Endothelial cell of umbilical vein (primary cell): ENCODE results near the gene PRRC2C. TPM values are rescaled to one million over a fixed set of nuclear protein-coding genes. Genes with fewer than 3 reads are reported as not detected.

Experiments used
- BruUV-seq: library from RNA; stranded (reverse); fragments of 400-500 nt; replicated peaks from 2 replicates; lab custom pipeline; 2021; lab: Mats Ljungman, UMichigan
- CTCF ChIA-PET: fragments of 300-600, 350-600 bp; sonication (Branson Sonifier 250); formaldehyde crosslinking; loops from one replicate; lab custom pipeline; 2021; ENCODE audit warnings: antibody characterized with exemption, inconsistent platforms; lab: Charles Lee
- POLR2A ChIA-PET: fragments of 300-600, 350-600 bp; sonication (Branson Sonifier 250); formaldehyde crosslinking; loops from one replicate; lab custom pipeline; 2021; ENCODE audit warnings: antibody characterized with exemption, inconsistent platforms; lab: Charles Lee
- DNase-seq: peaks from one replicate; pipeline ENCODE4 v3.0.0-alpha.2; 2011; ENCODE audit warnings: low read depth, low spot score
- FAIRE-seq: peaks from 2 replicates; lab custom pipeline; 2011; peaks lifted over from hg19 to GRCh38; lab: Jason Lieb, UNC
- H2AFZ ChIP-seq: 2 replicates; pipeline ENCODE4 v1.6.0; 2012; ENCODE audit warnings: low read depth, low read length, control low read depth, inconsistent platforms
- H3K27ac ChIP-seq: 2 replicates; pipeline ENCODE4 v1.5.1; 2011; ENCODE audit warnings: low read depth, mild to moderate bottlenecking, control low read depth, low read length, moderate library complexity; ENCODE audit not compliant: insufficient read depth
- H3K27me3 ChIP-seq, 2 experiments: 2 replicates each; pipeline versions ENCODE4 v1.6.0 to v1.6.1; 2011; ENCODE audit warnings: low read length in 2 of 2, mixed read lengths in 1 of 2; ENCODE audit not compliant: control insufficient read depth in 2 of 2, insufficient read depth in 2 of 2
- H3K36me3 ChIP-seq, 2 experiments: 2 replicates in 1 of 2; 3 replicates in 1 of 2; pipeline ENCODE4 v1.5.1; 2011; ENCODE audit warnings: low read length in 2 of 2, mild to moderate bottlenecking in 1 of 2, moderate library complexity in 1 of 2; ENCODE audit not compliant: control insufficient read depth in 2 of 2, insufficient read depth in 2 of 2; ENCODE audit errors: extremely low read depth in 1 of 2
- H3K4me1 ChIP-seq: 3 replicates; pipeline ENCODE4 v1.5.1; 2011; ENCODE audit warnings: mild to moderate bottlenecking, low read length; ENCODE audit not compliant: control insufficient read depth, insufficient read depth; ENCODE audit errors: extremely low read depth
- H3K4me2 ChIP-seq: 2 replicates; pipeline ENCODE4 v1.6.1; 2011; ENCODE audit warnings: low read length, control low read depth, mixed read lengths; ENCODE audit not compliant: insufficient read depth
- H3K4me3 ChIP-seq, 3 experiments: fragments of 200-600 bp in 1 of 3; sonication (generic), shearing (Covaris generic) in 1 of 3; replicated peaks in 1 of 3; 2 replicates each; pipeline ENCODE4 v1.5.1; 2011 to 2016; ENCODE audit warnings: control low read depth in 3 of 3, low read length in 3 of 3, mild to moderate bottlenecking in 2 of 3, inconsistent platforms in 1 of 3, low read depth in 1 of 3, moderate library complexity in 1 of 3; ENCODE audit not compliant: insufficient read depth in 1 of 3
- H3K79me2 ChIP-seq: 2 replicates; pipeline ENCODE4 v1.6.0; 2012; ENCODE audit warnings: low read length, inconsistent platforms; ENCODE audit not compliant: control insufficient read depth, insufficient read depth
- H3K9ac ChIP-seq: replicated peaks from 2 replicates; pipeline ENCODE3; 2011; ENCODE audit warnings: low read length, control low read depth; ENCODE audit not compliant: insufficient read depth; ENCODE audit errors: extremely low read depth
- H3K9me1 ChIP-seq: replicated peaks from 3 replicates; pipeline ENCODE4 v1.6.0; 2011; ENCODE audit warnings: mild to moderate bottlenecking, low read length; ENCODE audit not compliant: control insufficient read depth, insufficient read depth; ENCODE audit errors: extremely low read depth
- H3K9me3 ChIP-seq: replicated peaks from 2 replicates; pipeline ENCODE4 v1.5.1; 2012; ENCODE audit warnings: low read length, inconsistent platforms; ENCODE audit not compliant: control insufficient read depth, insufficient read depth
- H4K20me1 ChIP-seq: replicated peaks from 2 replicates; pipeline ENCODE3; 2011; ENCODE audit warnings: mild to moderate bottlenecking, low read length; ENCODE audit not compliant: control insufficient read depth, insufficient read depth; ENCODE audit errors: extremely low read depth
- CTCF ChIP-seq, 2 donors: IDR thresholded peaks; 1 replicate in 1 of 2; 2 replicates in 1 of 2; pipeline ENCODE4 v1.5.1; 2011; ENCODE audit warnings: low read length in 2 of 2, mild to moderate bottlenecking in 2 of 2, moderate library complexity in 2 of 2, control low read depth in 1 of 2, inconsistent platforms in 1 of 2, low read depth in 1 of 2; ENCODE audit not compliant: insufficient read depth in 1 of 2; ENCODE audit errors: extremely low read depth in 1 of 2
- EZH2 ChIP-seq: IDR thresholded peaks from 2 replicates; pipeline ENCODE4 v1.6.1; 2012; ENCODE audit warnings: borderline replicate concordance, low read depth, mild to moderate bottlenecking, moderate library complexity, low read length, inconsistent platforms; ENCODE audit not compliant: severe bottlenecking
- FOS ChIP-seq: IDR thresholded peaks from 2 replicates; pipeline ENCODE4 v1.6.1; 2011; ENCODE audit warnings: mild to moderate bottlenecking, low read length, moderate library complexity, borderline replicate concordance; ENCODE audit not compliant: insufficient read depth
- GATA2 ChIP-seq: IDR thresholded peaks from 2 replicates; pipeline ENCODE4 v1.7.0; 2011; ENCODE audit warnings: low read depth, mild to moderate bottlenecking, moderate library complexity, mixed read lengths, low read length; ENCODE audit not compliant: insufficient read length, insufficient read depth
- JUN ChIP-seq: IDR thresholded peaks from 2 replicates; pipeline ENCODE4 v1.6.1; 2011; ENCODE audit warnings: borderline replicate concordance, low read depth; ENCODE audit not compliant: insufficient read length, insufficient read depth
- MAX ChIP-seq: IDR thresholded peaks from 2 replicates; pipeline ENCODE4 v1.6.1; 2011; ENCODE audit not compliant: insufficient read depth, insufficient read length
- MYC ChIP-seq: IDR thresholded peaks from one replicate; pipeline ENCODE4 v1.6.1; 2011; ENCODE audit warnings: mild to moderate bottlenecking, low read depth, low read length
- POLR2A ChIP-seq: IDR thresholded peaks from 2 replicates; pipeline ENCODE4 v1.6.1; 2012; ENCODE audit warnings: low read depth, mild to moderate bottlenecking, control low read depth, low read length
- POLR2AphosphoS5 ChIP-seq: IDR thresholded peaks from 2 replicates; pipeline ENCODE4 v1.6.1; 2012; ENCODE audit warnings: low read depth, mild to moderate bottlenecking, control low read depth, low read length, moderate library complexity; ENCODE audit not compliant: insufficient read depth
- dilution Hi-C: fragments of 300-500 bp; cut with MboI; formaldehyde crosslinking; loops from one replicate; pipeline ENCODE4 v1.15.0; 2019; ENCODE audit warnings: low sequenced_read_pairs; ENCODE audit not compliant: extremely low pct_ligation_motif_present
- intact Hi-C: fragments of 100-400 bp; cut with micrococcal nuclease; formaldehyde crosslinking; loops from one replicate; pipeline ENCODE4 v1.10.0; 2022
- polyA plus RNA-seq, 4 experiments: library from polyadenylated mRNA; depleted of rRNA in 3 of 4; stranded (reverse) in 3 of 4; unstranded in 1 of 4; fragments of >200 nt; gene quantifications; 2 replicates each; pipeline versions ENCODE4 v1.2.1 to v1.2.3, GENCODE V29; 2011 to 2012; ENCODE audit warnings: missing spikeins in 1 of 4
- total RNA-seq: library from RNA; stranded (reverse); gene quantifications from 2 replicates; pipeline ENCODE4 v1.2.3, GENCODE V29; 2021

The PRRC2C gene
- total and polyA plus RNA-seq, 2 donors (not counting 3 experiments of a cell fraction or from before 2014, with no cell fraction given), result 65.7 to 199 TPM

- dilution Hi-C loops (no loop called here), intact Hi-C loops (no loop called here)
- H3K36me3 ChIP-seq, result peaks cover 15 to 40% of the 10 kb centered on the region in 2 experiments
- H3K27me3 ChIP-seq, result no peaks in the 10 kb centered on the region
- no peaks in the 10 kb centered on the region for H4K20me1 ChIP-seq
- peaks cover 10% of the 10 kb centered on the region for H3K79me2 ChIP-seq
- TF ChIP-seq POLR2A, result no peak
- TF ChIP-seq POLR2AphosphoS5, result no peak
- TF ChIP-seq MAX, result no peak
- no peak for TF ChIP-seq JUN
- TF ChIP-seq GATA2, result no peak
- TF ChIP-seq CTCF (IDR thresholded peaks at IDR 0.05; ENCODE audit: extremely low read depth in 1 of 2, insufficient read depth in 1 of 2, low read depth in 1 of 2, low read length in 2 of 2), result no peak
- no peak for TF ChIP-seq FOS
- TF ChIP-seq EZH2, result no peak
- TF ChIP-seq MYC, result no peak
- no TSS peak for BruUV-seq
- no peak overlapping the region for H3K9ac ChIP-seq
- ChIA-PET POLR2A (no interaction called here), CTCF (no interaction called here)
- H3K27ac ChIP-seq, result no peak overlapping the region
- FAIRE-seq, result no peak
- H2AFZ ChIP-seq, result no peak overlapping the region
- no peak for DNase-seq
- no peak overlapping the region for H3K4me2 ChIP-seq
- no peaks in the 10 kb centered on the region for H3K4me1 ChIP-seq
- H3K4me3 ChIP-seq, result no peak overlapping the region
- no peaks in the 10 kb centered on the region for H3K9me3 ChIP-seq
- H3K9me1 ChIP-seq, result no peaks in the 10 kb centered on the region
Measured at GRCh38 chr1:171570295-171570694, 85.0 kb downstream of the PRRC2C start.
